Transverse colon (tissue), 4 donors: ENCODE results near the gene HMCN1. TPM values are rescaled to one million over a fixed set of nuclear protein-coding genes. Genes with fewer than 3 reads are reported as not detected.

ENCODE experiments used
- DNase-seq: peaks from one replicate; pipeline ENCODE4 v3.0.0-alpha.2; 2019
- H3K27ac ChIP-seq, 4 donors: fragments of 200-600 bp; sonication (generic); 2 replicates each; pipeline ENCODE4 v1.5.1; 2016 to 2018; ENCODE audit warnings: inconsistent platforms in 4 of 4
- H3K27me3 ChIP-seq: fragments of 200-600 bp; sonication (generic); 2 replicates; pipeline ENCODE4 v1.5.1; 2017; ENCODE audit warnings: inconsistent platforms
- H3K36me3 ChIP-seq, 4 donors: fragments of 200-600 bp; sonication (generic); 2 replicates each; pipeline ENCODE4 v1.5.1; 2017 to 2019; ENCODE audit warnings: inconsistent platforms in 4 of 4
- H3K4me1 ChIP-seq, 4 donors: fragments of 200-600 bp; sonication (generic); 2 replicates each; pipeline ENCODE4 v1.5.1; 2017 to 2020; ENCODE audit warnings: inconsistent platforms in 4 of 4
- H3K4me3 ChIP-seq, 4 donors: fragments of 200-600 bp; sonication (generic); 1 replicate in 1 of 4; 2 replicates in 3 of 4; pipeline versions ENCODE4 v1.5.1 to v1.6.1; 2017 to 2019; ENCODE audit warnings: inconsistent platforms in 4 of 4
- H3K9me3 ChIP-seq, 2 donors: fragments of 200-600 bp; sonication (generic); 2 replicates each; pipeline ENCODE4 v1.5.1; 2017 to 2019; ENCODE audit warnings: inconsistent platforms in 2 of 2
- CTCF ChIP-seq, 5 experiments: fragments of 200-600 bp in 3 of 5; fragments of 450-650 bp in 2 of 5; sonication (generic) in 3 of 5; IDR thresholded peaks; 1 replicate in 2 of 5; 2 replicates in 3 of 5; pipeline ENCODE4 v1.5.1; 2016 to 2017; ENCODE audit warnings: antibody characterized with exemption in 5 of 5, inconsistent platforms in 3 of 5, mild to moderate bottlenecking in 2 of 5, moderate library complexity in 1 of 5
- EP300 ChIP-seq: sonication (generic); formaldehyde crosslinking; IDR thresholded peaks from one replicate; pipeline ENCODE4 v1.6.1; 2017; ENCODE audit warnings: antibody characterized with exemption, low read depth
- POLR2A ChIP-seq: fragments of 450-650 bp; IDR thresholded peaks from one replicate; pipeline ENCODE4 v1.6.1; 2016; ENCODE audit warnings: antibody characterized with exemption, mild to moderate bottlenecking, moderate library complexity
- POLR2AphosphoS5 ChIP-seq, 3 donors: sonication (generic); formaldehyde crosslinking; IDR thresholded peaks; one replicate each; pipeline ENCODE4 v1.6.1; 2016; ENCODE audit warnings: antibody characterized with exemption in 3 of 3
- WGBS, 2 donors: methylation state at CpG; one replicate each; pipeline ENCODE4 v1.1.5; 2018; ENCODE audit warnings: low coverage in 1 of 2; 5-methylcytosine and 5-hydroxymethylcytosine counted together
- in situ Hi-C, 4 donors: fragments of 200-750 bp; cut with MboI; loops; one replicate each; pipeline versions ENCODE4 v1.15.0 to v1.15.1; 2017; ENCODE audit warnings: low sequenced_read_pairs in 3 of 4, low pct_ligation_motif_present in 1 of 4, low pct_unique_long_range_greater_than_20kb in 1 of 4
- intact Hi-C: fragments of 100-400 bp; cut with DNase I; formaldehyde crosslinking; loops from one replicate; pipeline ENCODE4 v1.15.1; 2023; ENCODE audit warnings: low total_unique reads
- total RNA-seq, 4 donors: library from RNA; depleted of rRNA; stranded (reverse); fragments of >200 nt; gene quantifications; one replicate each; pipeline ENCODE4 v1.1.0, GENCODE V29; 2016

The HMCN1 gene
- total RNA-seq, 4 donors from 2014 or later = 1.1 to 2.7 (median 2.1) TPM

- no peak overlapping the region for H3K4me3 ChIP-seq
- no peaks in the 10 kb centered on the region for H3K4me1 ChIP-seq
- H3K9me3 ChIP-seq = no peaks in the 10 kb centered on the region
- in situ Hi-C loops = no loop called here
- TF ChIP-seq EP300 (no peak), POLR2AphosphoS5 (IDR thresholded peaks at IDR 0.05) (no peak), POLR2A (no peak), CTCF (IDR thresholded peaks at IDR 0.05) (no peak)
- no peaks in the 10 kb centered on the region for H3K27me3 ChIP-seq
- WGBS, 2 donors = 65 to 80% methylated on average over 1 of the region's 1 CpG
- H3K36me3 ChIP-seq = no peaks in the 10 kb centered on the region
- no peak for DNase-seq
- intact Hi-C loops = no loop called here
- no peak overlapping the region for H3K27ac ChIP-seq
These were observed 222.7 kb downstream of the HMCN1 start for GRCh38 chr1:185956881-185957280.

GRCh38 chr1:185957441-185958363, 223.5 kb downstream of the HMCN1 start:
- Histone ChIP-seq H3K9me3 (no peaks in the 10 kb centered on the region), H3K27me3 (no peaks in the 10 kb centered on the region), H3K4me1 (no peaks in the 10 kb centered on the region), H3K27ac (no peak overlapping the region), H3K36me3 (no peaks in the 10 kb centered on the region), H3K4me3 (no peak overlapping the region)
- TF ChIP-seq CTCF (IDR thresholded peaks at IDR 0.05) (no peak), EP300 (no peak), POLR2A (no peak), POLR2AphosphoS5 (IDR thresholded peaks at IDR 0.05) (no peak)
- intact Hi-C loops (no loop called here), in situ Hi-C loops (no loop called here)
- WGBS, 2 donors = 64 to 76% methylated on average over 1 to 3 of the region's 3 CpGs
- DNase-seq = no peak

- Histone ChIP-seq H3K4me1 (no peaks in the 10 kb centered on the region), H3K27ac (no peak overlapping the region), H3K27me3 (no peaks in the 10 kb centered on the region), H3K4me3 (no peak overlapping the region), H3K36me3 (no peaks in the 10 kb centered on the region), H3K9me3 (no peaks in the 10 kb centered on the region)
- 66 to 75% methylated on average over 2 to 5 of the region's 5 CpGs for WGBS, 2 donors
- no peak for TF ChIP-seq EP300
- no peak for TF ChIP-seq CTCF (IDR thresholded peaks at IDR 0.05)
- no peak for TF ChIP-seq POLR2A
- no peak for TF ChIP-seq POLR2AphosphoS5 (IDR thresholded peaks at IDR 0.05)
- no peak for DNase-seq
- intact Hi-C loops = no loop called here
- in situ Hi-C loops = no loop called here
These were observed 226.5 kb downstream of the HMCN1 start for GRCh38 chr1:185960422-185961321.

GRCh38 chr1:185961664-185962063, 227.5 kb downstream of the HMCN1 start:
- no peaks in the 10 kb centered on the region for H3K9me3 ChIP-seq
- H3K27ac ChIP-seq = no peak overlapping the region
- in situ Hi-C loops (no loop called here), intact Hi-C loops (no loop called here)
- no peaks in the 10 kb centered on the region for H3K36me3 ChIP-seq
- H3K4me1 ChIP-seq = no peaks in the 10 kb centered on the region
- WGBS, 2 donors = 51 to 54% methylated on average over 2 of the region's 2 CpGs
- H3K27me3 ChIP-seq = no peaks in the 10 kb centered on the region
- DNase-seq = no peak
- TF ChIP-seq CTCF (IDR thresholded peaks at IDR 0.05) (no peak), POLR2AphosphoS5 (IDR thresholded peaks at IDR 0.05) (no peak), EP300 (no peak), POLR2A (no peak)
- H3K4me3 ChIP-seq = no peak overlapping the region
